ENCODE measurements around the gene SPN.

The SPN gene

DNA sequence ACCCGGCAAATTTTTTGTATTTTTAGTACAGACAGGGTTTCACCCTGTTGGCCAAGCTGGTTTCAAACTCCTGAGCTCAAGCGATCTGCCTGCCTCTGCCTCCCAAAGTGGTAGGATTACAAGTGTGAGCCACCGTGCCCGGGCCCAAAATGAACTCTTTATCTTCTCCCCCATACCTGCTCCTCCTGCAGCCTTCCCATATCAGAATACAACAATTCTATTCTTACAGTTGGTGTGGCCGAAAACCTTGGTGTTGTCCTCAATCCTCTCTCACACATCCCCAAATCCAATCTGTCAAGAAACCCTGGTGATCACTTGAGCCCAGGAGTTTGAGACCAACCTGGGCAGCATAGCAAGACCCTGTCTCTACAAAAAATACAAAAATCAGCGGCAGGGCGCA lies 19.5 kb upstream of the SPN start:
- Histone ChIP-seq H4K20me1 (ENCODE audit: insufficient read depth, low read length) (no peaks in the 10 kb centered on the region), H3K9me2 (ENCODE audit: low read depth, low read length) (no peaks in the 10 kb centered on the region), H3K79me2 (ENCODE audit: insufficient read depth, low read length) (no peaks in the 10 kb centered on the region), H3K9ac (ENCODE audit: low read length) (no peak overlapping the region), H2AFZ (ENCODE audit: low read length) (no peak overlapping the region), H3K4me3 (ENCODE audit: low read depth, low read length, poor library complexity, severe bottlenecking) (no peak overlapping the region), H3K4me2 (ENCODE audit: low read length) (no peak overlapping the region), H3K36me3 (ENCODE audit: insufficient read depth, low read length) (no peaks in the 10 kb centered on the region), H3K9me3 (ENCODE audit: low read length) (no peaks in the 10 kb centered on the region), H3K4me1 (ENCODE audit: insufficient read depth, low read length, severe bottlenecking) (peaks cover 26% of the 10 kb centered on the region), H3K27ac (ENCODE audit: low read depth, low read length, poor library complexity, severe bottlenecking) (no peak overlapping the region), H3K27me3 (ENCODE audit: insufficient read depth, low read length) (no peaks in the 10 kb centered on the region), H3F3A (ENCODE audit: insufficient read depth, low read length) (no peaks in the 10 kb centered on the region)
- TF ChIP-seq EZH2 (IDR thresholded peaks at IDR 0.05; ENCODE audit: borderline replicate concordance, low read length) = no peak
- TF ChIP-seq, protein P1, sequence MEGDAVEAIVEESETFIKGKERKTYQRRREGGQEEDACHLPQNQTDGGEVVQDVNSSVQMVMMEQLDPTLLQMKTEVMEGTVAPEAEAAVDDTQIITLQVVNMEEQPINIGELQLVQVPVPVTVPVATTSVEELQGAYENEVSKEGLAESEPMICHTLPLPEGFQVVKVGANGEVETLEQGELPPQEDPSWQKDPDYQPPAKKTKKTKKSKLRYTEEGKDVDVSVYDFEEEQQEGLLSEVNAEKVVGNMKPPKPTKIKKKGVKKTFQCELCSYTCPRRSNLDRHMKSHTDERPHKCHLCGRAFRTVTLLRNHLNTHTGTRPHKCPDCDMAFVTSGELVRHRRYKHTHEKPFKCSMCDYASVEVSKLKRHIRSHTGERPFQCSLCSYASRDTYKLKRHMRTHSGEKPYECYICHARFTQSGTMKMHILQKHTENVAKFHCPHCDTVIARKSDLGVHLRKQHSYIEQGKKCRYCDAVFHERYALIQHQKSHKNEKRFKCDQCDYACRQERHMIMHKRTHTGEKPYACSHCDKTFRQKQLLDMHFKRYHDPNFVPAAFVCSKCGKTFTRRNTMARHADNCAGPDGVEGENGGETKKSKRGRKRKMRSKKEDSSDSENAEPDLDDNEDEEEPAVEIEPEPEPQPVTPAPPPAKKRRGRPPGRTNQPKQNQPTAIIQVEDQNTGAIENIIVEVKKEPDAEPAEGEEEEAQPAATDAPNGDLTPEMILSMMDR (IDR thresholded peaks at IDR 0.05; ENCODE audit: low read length) = no peak

DNA sequence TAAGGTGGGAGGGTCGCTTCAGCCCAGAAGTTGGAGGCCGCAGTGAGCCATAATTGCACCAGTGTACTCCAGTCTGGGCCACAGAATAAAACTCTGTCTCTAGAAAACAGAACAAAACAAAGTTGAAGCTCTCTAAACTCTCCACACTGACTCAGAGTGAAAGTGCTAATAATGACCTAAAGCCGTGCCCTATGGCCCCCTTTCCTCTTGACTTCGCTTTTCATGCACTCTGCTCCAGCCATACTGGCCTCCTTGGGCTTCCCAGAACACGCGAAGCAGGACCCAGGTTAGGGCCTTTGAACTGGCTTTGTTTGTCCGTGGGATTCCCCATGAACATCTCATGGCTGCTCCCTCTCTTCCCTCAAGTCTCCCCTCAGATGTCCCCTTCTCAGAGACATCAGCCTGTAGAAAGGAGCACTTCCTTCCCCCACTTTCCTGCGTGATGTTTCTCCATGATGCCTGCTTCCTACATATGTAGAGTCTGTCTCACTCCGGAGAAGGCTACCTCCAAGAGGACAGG lies 18.6 kb upstream of the SPN start:
- TF ChIP-seq, protein P1 (IDR thresholded peaks at IDR 0.05; ENCODE audit: low read length) = no peak
- TF ChIP-seq EZH2 (IDR thresholded peaks at IDR 0.05; ENCODE audit: borderline replicate concordance, low read length) = no peak
- no peaks in the 10 kb centered on the region for H3K9me3 ChIP-seq (ENCODE audit: low read length)
- H3K4me3 ChIP-seq (ENCODE audit: low read depth, low read length, poor library complexity, severe bottlenecking) = no peak overlapping the region
- H3K4me1 ChIP-seq (ENCODE audit: insufficient read depth, low read length, severe bottlenecking) = peaks cover 27% of the 10 kb centered on the region
- peak overlapping the region; percentile 35; the same call in 1 of the 2 replicates for H2AFZ ChIP-seq (ENCODE audit: low read length)
- no peaks in the 10 kb centered on the region for H3K27me3 ChIP-seq (ENCODE audit: insufficient read depth, low read length)
- no peaks in the 10 kb centered on the region for H3K36me3 ChIP-seq (ENCODE audit: insufficient read depth, low read length)
- no peak overlapping the region for H3K4me2 ChIP-seq (ENCODE audit: low read length)
- H3F3A ChIP-seq (ENCODE audit: insufficient read depth, low read length) = peaks cover under 1% of the 10 kb centered on the region; the same call in 1 of the 2 replicates
- no peaks in the 10 kb centered on the region for H4K20me1 ChIP-seq (ENCODE audit: insufficient read depth, low read length)
- no peaks in the 10 kb centered on the region for H3K9me2 ChIP-seq (ENCODE audit: low read depth, low read length)
- no peak overlapping the region for H3K9ac ChIP-seq (ENCODE audit: low read length)
- H3K27ac ChIP-seq (ENCODE audit: low read depth, low read length, poor library complexity, severe bottlenecking) = peak overlapping the region; percentile 32
- no peaks in the 10 kb centered on the region for H3K79me2 ChIP-seq (ENCODE audit: insufficient read depth, low read length)

DNA sequence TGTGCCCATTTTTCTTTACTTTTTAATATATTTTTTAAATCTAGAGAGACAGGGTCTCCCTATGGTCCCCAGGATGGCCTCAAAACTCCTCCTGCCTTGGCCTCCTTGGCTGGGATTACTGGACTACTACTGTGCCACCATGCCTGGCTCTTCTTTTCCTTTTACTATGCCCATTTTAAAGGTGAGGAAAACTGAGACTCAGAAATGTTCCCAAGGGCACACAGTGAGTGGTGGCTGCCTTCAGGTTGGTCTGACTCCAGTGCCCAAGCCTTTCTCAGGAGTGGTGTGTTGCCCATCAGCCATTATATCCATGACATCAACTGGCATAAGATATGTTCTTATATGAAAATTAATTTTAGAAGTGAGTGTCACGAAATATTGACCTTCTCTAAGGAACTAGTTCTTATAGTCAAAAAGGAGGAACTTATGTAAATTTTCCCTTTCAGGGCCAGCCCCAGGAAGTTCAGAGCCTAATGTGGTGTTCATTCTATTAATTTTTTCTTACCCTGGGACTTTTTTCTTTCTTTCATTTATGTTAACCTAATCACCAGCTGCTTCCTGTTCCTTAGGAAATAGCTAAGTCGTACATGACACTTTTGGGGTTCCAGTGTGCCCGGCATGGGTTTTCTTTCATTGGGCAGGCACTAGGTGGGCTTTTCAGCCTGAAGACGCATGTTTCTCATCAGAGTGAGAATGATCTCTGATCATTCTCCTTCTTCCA lies 17.9 kb upstream of the SPN start:
- Histone ChIP-seq H3K9ac (ENCODE audit: low read length) (no peak overlapping the region), H3K9me3 (ENCODE audit: low read length) (no peaks in the 10 kb centered on the region), H3F3A (ENCODE audit: insufficient read depth, low read length) (peaks cover 3% of the 10 kb centered on the region; the same call in 1 of the 2 replicates), H4K20me1 (ENCODE audit: insufficient read depth, low read length) (no peaks in the 10 kb centered on the region), H2AFZ (ENCODE audit: low read length) (peak overlapping the region; percentile 76), H3K27me3 (ENCODE audit: insufficient read depth, low read length) (no peaks in the 10 kb centered on the region), H3K79me2 (ENCODE audit: insufficient read depth, low read length) (no peaks in the 10 kb centered on the region), H3K9me2 (ENCODE audit: low read depth, low read length) (no peaks in the 10 kb centered on the region), H3K4me3 (ENCODE audit: low read depth, low read length, poor library complexity, severe bottlenecking) (no peak overlapping the region), H3K27ac (ENCODE audit: low read depth, low read length, poor library complexity, severe bottlenecking) (peak overlapping the region; percentile 32), H3K4me2 (ENCODE audit: low read length) (no peak overlapping the region), H3K36me3 (ENCODE audit: insufficient read depth, low read length) (no peaks in the 10 kb centered on the region), H3K4me1 (ENCODE audit: insufficient read depth, low read length, severe bottlenecking) (peaks cover 33% of the 10 kb centered on the region)
- TF ChIP-seq, protein P1 (IDR thresholded peaks at IDR 0.05; ENCODE audit: low read length) = no peak
- no peak for TF ChIP-seq EZH2 (IDR thresholded peaks at IDR 0.05; ENCODE audit: borderline replicate concordance, low read length)

Measured in OCI-LY1 (cell line).